ENCODE results near the gene APOA5.

DNA sequence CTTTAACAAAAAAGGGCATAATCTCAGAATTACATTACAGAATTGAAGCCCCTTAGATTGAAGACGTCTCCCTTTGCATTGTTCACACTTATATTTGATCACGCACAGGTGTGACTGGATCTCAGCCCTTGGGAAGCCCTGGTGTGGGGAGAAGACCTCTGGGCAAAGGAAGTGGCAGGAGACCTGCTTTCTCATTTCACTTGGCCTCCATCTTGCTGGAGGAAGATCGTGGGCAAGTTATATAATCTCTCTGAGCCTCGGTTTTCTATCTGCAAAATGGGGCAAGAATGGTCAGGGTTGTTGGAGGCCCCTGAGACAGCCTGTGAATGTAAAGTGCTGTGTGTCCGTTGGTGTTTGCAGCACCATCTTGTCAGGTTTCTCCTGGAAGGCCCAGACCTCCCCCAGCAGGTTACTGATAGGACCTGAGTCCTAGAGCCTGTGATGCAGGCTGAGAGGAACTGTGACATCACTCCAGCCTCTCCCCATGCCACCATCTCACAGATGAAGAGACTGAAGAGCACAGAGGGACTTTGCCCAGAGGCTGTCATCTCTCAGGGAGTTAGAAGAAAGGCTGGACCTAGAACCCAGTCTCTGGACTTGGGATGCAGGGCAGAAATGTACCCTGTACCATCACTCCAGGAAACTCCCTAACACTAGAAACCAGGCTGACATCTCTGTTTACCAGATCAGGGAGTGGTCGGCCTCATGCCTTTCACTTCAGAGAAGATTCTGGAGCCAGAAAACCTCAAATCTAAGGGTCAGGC, 46.8 kb upstream of the APOA5 start:
- TF ChIP-seq, protein P1, sequence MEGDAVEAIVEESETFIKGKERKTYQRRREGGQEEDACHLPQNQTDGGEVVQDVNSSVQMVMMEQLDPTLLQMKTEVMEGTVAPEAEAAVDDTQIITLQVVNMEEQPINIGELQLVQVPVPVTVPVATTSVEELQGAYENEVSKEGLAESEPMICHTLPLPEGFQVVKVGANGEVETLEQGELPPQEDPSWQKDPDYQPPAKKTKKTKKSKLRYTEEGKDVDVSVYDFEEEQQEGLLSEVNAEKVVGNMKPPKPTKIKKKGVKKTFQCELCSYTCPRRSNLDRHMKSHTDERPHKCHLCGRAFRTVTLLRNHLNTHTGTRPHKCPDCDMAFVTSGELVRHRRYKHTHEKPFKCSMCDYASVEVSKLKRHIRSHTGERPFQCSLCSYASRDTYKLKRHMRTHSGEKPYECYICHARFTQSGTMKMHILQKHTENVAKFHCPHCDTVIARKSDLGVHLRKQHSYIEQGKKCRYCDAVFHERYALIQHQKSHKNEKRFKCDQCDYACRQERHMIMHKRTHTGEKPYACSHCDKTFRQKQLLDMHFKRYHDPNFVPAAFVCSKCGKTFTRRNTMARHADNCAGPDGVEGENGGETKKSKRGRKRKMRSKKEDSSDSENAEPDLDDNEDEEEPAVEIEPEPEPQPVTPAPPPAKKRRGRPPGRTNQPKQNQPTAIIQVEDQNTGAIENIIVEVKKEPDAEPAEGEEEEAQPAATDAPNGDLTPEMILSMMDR (conservative IDR thresholded peaks at IDR 0.05; ENCODE audit: low read length), result no peak
- TF ChIP-seq EZH2phosphoT487 (IDR thresholded peaks at IDR 0.05; ENCODE audit: borderline replicate concordance, low read depth, low read length), result no peak
